Dendritic cell treated with granulocyte-macrophage colony-stimulating factor and Interleukin-4, amounts not matched to agents 40 ng/mL and 50 ng/mL, for 4 days (primary cell): Measurements from ENCODE around the gene EGR1.
"Not testable (repeated sequence)": the region's sequence is repeated elsewhere in the genome, so short reads cannot be mapped to it uniquely, and the experiment has no call there.

Source experiments
- H3K27ac Mint-ChIP-seq: one replicate; pipeline ENCODE4 v1.8.0; 2022; ENCODE audit warnings: mild to moderate bottlenecking, mixed read lengths
- H3K27me3 Mint-ChIP-seq: one replicate; pipeline ENCODE4 v1.8.0; 2022; ENCODE audit warnings: mild to moderate bottlenecking, mixed read lengths
- H3K36me3 Mint-ChIP-seq: one replicate; pipeline ENCODE4 v1.8.0; 2022; ENCODE audit warnings: low read depth, mixed read lengths
- H3K4me1 Mint-ChIP-seq: one replicate; pipeline ENCODE4 v1.8.0; 2022; ENCODE audit warnings: low read depth, mixed read lengths
- H3K4me3 Mint-ChIP-seq: one replicate; pipeline ENCODE4 v1.8.0; 2022; ENCODE audit warnings: mild to moderate bottlenecking, moderate library complexity, mixed read lengths
- H3K9me3 Mint-ChIP-seq: one replicate; pipeline ENCODE4 v1.8.0; 2022; ENCODE audit warnings: mixed read lengths
- intact Hi-C: fragments of 100-400 bp; cut with micrococcal nuclease; formaldehyde crosslinking; loops from one replicate; pipeline ENCODE4 v1.15.0; 2022

Gene EGR1

DNA sequence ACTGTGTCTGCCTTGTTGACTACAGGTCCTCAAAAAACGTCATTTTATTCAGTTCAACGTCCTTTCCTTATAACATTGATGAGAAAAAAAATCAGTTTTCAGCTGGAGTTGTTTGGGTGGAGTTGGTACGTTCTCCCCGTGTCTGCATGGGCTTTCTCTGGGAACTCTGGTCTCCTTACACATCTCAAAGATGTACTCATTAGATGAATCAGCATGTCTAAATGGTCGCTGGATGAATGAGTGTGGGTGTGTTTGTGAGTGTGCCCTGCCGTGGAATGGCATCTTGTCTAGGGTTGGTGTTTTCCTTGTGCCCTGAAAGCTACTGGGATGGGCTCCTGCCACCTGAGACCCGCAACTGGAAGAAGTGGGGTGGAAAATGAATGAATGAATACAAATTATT lies 30.1 kb downstream of the EGR1 start:
- Mint-ChIP-seq H3K36me3 (no peaks in the 10 kb centered on the region), H3K4me3 (no peak overlapping the region), H3K27me3 (peaks cover 38% of the 10 kb centered on the region), H3K9me3 (no peaks in the 10 kb centered on the region), H3K27ac (no peak overlapping the region), H3K4me1 (peaks cover 17% of the 10 kb centered on the region)
- intact Hi-C loops, result no loop called here

DNA sequence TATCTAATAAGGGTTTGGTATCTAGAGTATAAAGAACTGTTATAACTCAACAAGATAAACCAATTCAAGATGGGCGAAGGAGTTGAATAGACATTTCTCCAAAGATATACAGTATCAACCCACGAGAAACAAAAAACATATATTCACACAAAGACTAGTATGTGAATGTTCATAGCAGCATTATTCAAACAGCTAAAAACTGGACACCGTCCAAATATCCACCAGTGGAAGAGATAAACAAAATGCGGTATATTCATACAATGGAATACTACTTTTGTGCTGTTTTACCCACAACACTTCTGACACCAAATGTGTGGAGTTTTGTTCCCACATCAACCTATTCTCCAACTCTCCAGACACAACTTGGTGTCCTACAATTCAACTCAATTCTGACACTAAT lies 33.1 kb downstream of the EGR1 start:
- intact Hi-C loops, result no loop called here
- Mint-ChIP-seq H3K36me3 (no peaks in the 10 kb centered on the region), H3K9me3 (no peaks in the 10 kb centered on the region), H3K27me3 (peaks cover 15% of the 10 kb centered on the region), H3K4me3 (no peak overlapping the region), H3K4me1 (no peaks in the 10 kb centered on the region), H3K27ac (no peak overlapping the region)

DNA sequence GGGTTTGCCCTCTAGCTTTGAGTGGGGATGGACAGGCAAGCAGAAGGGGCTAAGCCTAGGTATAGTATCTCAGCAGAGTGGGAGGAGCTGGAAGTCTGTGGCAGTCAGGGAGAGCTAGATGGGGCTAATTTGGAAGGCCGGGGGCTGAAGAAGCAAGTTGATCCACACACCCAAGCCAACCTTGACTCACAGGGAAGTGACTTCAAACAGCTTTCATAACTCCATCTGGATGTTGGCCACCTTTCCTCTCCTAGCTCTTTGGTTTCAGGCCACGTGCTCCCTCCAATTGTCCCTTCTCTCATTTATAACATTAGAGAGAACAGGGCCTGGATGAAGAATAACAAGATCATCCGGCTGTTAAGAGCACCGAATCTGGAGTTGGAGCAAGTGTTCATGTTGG lies 36.8 kb downstream of the EGR1 start:
- Mint-ChIP-seq H3K36me3 (peaks cover 13% of the 10 kb centered on the region), H3K4me1 (no peaks in the 10 kb centered on the region), H3K9me3 (no peaks in the 10 kb centered on the region), H3K27me3 (no peaks in the 10 kb centered on the region), H3K4me3 (no peak overlapping the region), H3K27ac (no peak overlapping the region)
- intact Hi-C loops, result no loop called here

DNA sequence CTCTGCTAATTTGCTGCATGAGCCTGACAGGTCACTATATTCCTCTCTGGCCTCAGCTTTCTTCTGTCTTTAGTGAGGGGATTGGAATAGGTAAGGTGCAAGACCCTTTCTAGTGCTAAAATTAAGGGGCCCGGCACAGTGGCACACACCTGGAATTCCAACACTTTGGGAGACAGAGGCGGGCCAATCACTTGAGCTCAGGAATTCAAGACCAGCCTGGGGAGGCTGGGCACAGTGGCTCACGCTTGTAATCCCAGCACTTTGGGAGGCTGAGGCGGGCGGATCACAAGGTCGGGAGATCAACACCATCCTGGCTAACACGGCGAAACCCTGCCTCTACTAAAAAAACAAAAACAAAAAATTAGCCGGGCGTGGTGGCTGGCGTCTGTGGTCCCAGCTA lies 37.2 kb downstream of the EGR1 start:
- intact Hi-C loops, result no loop called here
- Mint-ChIP-seq H3K4me3 (no peak overlapping the region), H3K4me1 (no peaks in the 10 kb centered on the region), H3K27ac (no peak overlapping the region), H3K27me3 (no peaks in the 10 kb centered on the region), H3K36me3 (peaks cover 17% of the 10 kb centered on the region), H3K9me3 (no peaks in the 10 kb centered on the region)

DNA sequence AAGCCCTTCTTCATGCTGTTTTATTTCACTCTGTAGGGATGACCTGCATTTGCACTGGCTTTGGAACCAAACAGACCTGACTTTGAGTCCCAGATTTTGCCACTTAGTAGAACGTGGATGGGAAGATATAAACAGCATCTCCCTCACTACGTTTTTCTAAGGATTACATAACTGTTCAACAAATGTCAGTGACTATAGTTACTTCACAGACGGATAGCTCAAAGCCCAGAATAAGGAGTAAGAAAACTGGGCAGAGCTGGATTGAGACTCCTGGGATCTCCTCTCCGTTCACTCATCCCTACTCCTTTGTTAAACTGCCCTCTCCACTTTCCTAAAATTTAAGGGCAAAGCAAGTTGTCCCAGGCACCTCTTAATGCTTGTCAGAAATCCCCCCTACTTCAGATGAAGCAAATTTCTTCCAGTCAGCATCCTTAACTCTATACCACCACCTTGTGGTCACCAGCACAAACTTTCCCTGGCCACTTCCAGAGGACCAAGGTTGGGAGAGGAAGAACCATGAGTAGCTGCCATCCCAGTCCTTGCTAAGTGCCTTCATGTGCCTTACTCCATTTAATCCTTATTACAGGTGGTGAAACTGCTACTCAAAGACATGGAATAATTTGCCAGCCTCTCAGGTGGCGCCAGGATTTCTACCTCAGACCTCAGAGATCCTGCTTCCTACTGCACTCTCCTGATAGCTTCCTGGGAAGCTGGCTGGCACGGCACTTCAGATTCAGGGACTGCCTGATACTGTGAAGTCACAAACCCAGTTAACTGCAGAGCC lies 38.4 kb downstream of the EGR1 start:
- intact Hi-C loops, result loop anchor here (1.0 kb wide), 2 partner anchors 39 to 53 kb away; no protein-coding TSS in a partner anchor
- H3K4me1 Mint-ChIP-seq, result no peaks in the 10 kb centered on the region
- H3K27ac Mint-ChIP-seq, result no peak overlapping the region
- no peaks in the 10 kb centered on the region for H3K9me3 Mint-ChIP-seq
- H3K27me3 Mint-ChIP-seq, result no peaks in the 10 kb centered on the region
- peaks cover 29% of the 10 kb centered on the region for H3K36me3 Mint-ChIP-seq
- no peak overlapping the region for H3K4me3 Mint-ChIP-seq

DNA sequence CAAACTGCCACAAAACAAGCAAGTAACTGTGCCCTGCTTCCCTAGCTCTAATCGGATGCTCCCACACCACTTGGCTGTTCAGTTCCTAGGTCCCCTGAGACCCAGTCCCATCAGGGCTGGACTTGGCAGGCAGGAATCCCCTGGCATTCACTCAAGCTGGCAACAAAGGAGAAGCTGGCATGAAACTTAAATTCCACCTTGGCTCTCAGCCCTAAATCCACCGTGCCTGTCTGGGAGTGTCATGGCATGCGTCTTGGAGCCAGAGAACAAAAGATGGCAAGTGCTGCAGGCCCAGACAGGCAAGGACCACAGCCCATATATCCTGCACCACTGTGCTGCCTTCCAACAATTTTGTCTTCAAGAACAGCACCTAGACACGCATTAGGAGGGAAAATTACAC lies 39.5 kb downstream of the EGR1 start:
- intact Hi-C loops, result no loop called here
- H3K36me3 Mint-ChIP-seq, result peaks cover 40% of the 10 kb centered on the region
- H3K9me3 Mint-ChIP-seq, result no peaks in the 10 kb centered on the region
- H3K27ac Mint-ChIP-seq, result no peak overlapping the region
- no peak overlapping the region for H3K4me3 Mint-ChIP-seq
- H3K4me1 Mint-ChIP-seq, result no peaks in the 10 kb centered on the region
- no peaks in the 10 kb centered on the region for H3K27me3 Mint-ChIP-seq

DNA sequence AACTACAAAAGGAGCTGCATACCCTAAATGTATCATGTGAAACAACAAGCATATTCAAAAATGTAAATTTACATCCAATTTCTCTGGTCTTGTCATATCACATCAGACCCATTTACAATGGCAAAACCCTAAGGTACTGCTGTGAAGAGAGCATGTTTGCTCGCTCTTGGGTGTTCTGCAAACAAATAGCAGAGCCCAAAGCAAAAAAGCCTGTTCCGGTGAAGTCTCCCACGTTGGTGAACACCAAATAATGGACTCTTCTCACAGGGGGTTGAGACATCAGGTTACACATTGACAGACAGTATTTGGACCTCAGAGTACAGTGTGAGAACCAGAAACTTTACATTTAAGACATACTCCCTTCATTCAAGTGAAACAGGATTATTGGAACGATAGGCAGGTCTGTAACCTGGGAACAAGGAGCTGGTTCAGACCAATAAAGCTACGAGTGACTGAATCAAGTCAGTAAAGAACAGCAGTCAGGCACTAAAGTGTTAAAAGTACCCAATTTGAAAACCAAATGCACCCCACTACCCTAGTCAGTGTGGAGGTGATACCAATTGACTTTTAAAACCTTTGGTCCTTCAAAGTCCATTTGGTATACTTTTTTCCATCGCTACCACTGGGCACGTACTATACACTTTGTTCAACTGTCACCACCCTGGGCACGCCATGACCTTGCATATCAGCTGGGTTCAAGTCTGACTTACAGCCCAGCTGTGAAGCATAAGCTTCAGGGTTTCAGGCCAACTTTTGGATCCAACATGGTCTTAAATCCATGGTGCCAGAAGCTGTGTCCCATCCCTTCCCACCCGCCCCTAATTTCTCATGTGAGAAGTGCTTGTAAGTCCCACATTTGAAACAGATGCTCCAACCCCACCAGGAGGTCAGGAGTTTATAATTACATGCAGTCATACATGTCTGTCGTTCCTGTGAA lies 41.4 kb downstream of the EGR1 start:
- H3K4me3 Mint-ChIP-seq, result no peak overlapping the region
- H3K9me3 Mint-ChIP-seq, result no peaks in the 10 kb centered on the region
- H3K4me1 Mint-ChIP-seq, result no peaks in the 10 kb centered on the region
- H3K27me3 Mint-ChIP-seq, result no peaks in the 10 kb centered on the region
- peaks cover 58% of the 10 kb centered on the region for H3K36me3 Mint-ChIP-seq
- no peak overlapping the region for H3K27ac Mint-ChIP-seq
- intact Hi-C loops, result no loop called here

DNA sequence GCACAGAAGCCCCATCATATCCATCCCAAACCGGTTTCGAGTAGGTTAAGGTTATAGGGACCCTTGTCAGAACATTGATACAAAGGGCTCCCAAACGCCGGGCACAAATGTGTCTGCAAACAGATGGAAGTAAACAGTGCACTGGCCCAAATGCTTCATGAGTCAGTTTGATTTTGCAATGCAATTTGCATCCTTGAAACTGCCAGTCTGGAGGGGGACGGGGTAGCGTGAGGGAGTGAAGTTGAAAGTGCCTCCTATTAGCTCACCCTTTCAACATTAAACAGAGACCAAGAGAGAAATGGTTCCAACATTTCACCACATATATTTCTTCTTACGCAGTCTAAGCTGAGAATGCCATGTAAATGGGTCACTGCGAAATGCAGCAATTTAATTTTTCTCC lies 42.2 kb downstream of the EGR1 start:
- H3K27me3 Mint-ChIP-seq, H3K27ac Mint-ChIP-seq, intact Hi-C loops, H3K9me3 Mint-ChIP-seq, H3K4me1 Mint-ChIP-seq, H3K4me3 Mint-ChIP-seq: not testable (repeated sequence)
- H3K36me3 Mint-ChIP-seq, result peaks cover 67% of the 10 kb centered on the region

DNA sequence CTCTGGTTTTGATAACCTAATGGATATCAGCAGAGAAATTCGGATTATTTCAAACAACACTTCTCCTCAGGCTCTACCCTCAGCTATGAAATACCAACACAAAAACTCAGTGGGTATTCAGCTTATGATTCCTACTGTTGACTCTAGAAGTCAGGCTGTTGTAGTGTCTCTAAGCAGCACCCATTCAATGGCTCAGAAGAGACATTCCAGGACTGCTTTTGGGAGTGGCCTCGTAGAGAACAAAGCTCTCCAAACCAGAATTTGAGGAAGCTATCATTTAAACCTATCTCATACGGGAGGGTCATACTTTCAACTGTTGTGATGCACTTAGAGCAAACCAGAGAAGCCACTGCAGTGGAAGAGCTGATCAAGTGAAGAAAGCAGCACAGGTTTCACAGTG lies 43.7 kb downstream of the EGR1 start:
- Mint-ChIP-seq H3K36me3 (peaks cover 82% of the 10 kb centered on the region), H3K4me1 (peaks cover 4% of the 10 kb centered on the region), H3K4me3 (no peak overlapping the region), H3K27ac (no peak overlapping the region), H3K27me3 (no peaks in the 10 kb centered on the region), H3K9me3 (no peaks in the 10 kb centered on the region)
- intact Hi-C loops, result no loop called here

DNA sequence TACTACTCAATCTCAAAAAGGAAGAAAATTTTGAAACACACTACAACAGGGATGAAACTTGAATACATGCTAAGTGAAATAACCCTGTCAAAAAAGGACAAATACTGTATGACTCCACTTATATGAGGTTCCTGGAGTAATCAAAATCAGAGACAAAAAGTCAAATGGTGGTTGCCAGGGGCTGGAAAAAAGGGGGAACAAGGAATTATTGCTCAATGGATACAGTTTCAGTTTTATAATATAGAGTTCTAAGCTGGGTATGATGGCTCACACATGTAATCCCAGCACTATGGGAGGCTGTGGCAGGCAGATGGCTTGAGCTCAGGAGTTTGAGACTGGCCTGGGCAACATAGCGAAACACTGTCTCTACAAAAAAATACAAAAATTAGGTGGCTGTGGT lies 48.7 kb downstream of the EGR1 start:
- Mint-ChIP-seq H3K36me3 (peaks cover 100% of the 10 kb centered on the region), H3K27ac (peak overlapping the region; percentile 41), H3K9me3 (no peaks in the 10 kb centered on the region), H3K4me1 (peaks cover 14% of the 10 kb centered on the region), H3K4me3 (no peak overlapping the region), H3K27me3 (no peaks in the 10 kb centered on the region)
- intact Hi-C loops, result no loop called here

DNA sequence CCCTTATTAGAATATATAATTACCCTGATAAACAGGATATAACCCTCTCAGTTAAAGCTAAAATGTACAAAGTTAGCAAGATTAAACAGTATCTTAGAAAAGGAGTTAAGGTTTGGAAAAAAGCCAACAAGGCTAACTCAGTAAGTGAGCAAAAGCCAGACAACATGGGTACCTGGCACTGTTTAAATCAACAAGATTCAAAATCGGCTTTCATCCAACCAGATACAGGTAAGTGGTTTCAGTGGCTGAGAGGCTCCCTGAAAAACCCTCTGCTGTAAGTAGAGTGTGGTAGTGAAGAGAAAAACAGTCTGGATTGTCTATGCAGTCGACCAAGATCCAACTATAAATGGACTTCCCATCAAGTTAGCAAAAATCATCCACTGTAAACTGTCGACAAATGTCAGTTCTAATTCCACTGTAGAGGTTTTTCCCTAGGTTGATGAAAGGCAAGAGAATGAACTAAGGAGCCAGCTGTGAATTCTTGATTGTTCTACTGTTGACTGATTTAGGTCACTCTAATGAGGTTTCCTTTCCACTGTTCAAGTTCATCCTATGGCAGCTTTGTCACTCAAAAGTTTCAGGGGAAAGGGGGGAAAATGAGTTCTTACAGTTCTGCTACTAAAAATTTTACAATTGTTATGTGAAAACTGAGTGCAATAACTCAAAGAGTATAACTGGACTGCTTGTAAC lies 50.4 kb downstream of the EGR1 start:
- intact Hi-C loops, result no loop called here
- H3K36me3 Mint-ChIP-seq, result peaks cover 92% of the 10 kb centered on the region
- H3K27me3 Mint-ChIP-seq, result no peaks in the 10 kb centered on the region
- no peaks in the 10 kb centered on the region for H3K9me3 Mint-ChIP-seq
- peaks cover 21% of the 10 kb centered on the region for H3K4me1 Mint-ChIP-seq
- no peak overlapping the region for H3K4me3 Mint-ChIP-seq
- no peak overlapping the region for H3K27ac Mint-ChIP-seq

DNA sequence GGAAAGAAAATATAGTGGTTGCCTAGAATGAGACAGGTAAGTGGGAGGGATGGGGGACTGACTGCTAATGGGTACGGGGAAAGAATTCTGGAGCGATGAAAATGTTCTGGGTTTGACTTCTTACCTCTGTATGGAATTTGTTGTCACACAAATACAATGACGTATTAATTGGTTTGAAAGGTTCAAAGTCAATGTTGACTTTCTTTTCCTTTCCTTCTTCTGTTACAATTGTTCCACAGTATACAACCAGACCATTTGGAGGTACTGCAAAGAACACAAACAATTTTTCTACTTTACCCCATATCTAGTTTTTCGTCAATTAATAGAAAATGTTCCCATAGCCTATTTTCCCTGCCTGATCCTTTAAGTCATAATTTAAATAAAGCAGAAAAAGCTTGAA lies 52.2 kb downstream of the EGR1 start:
- Mint-ChIP-seq H3K9me3 (no peaks in the 10 kb centered on the region), H3K27ac (no peak overlapping the region), H3K36me3 (peaks cover 79% of the 10 kb centered on the region), H3K4me1 (peaks cover 26% of the 10 kb centered on the region), H3K4me3 (no peak overlapping the region), H3K27me3 (no peaks in the 10 kb centered on the region)
- intact Hi-C loops, result no loop called here
